Esophagus squamous epithelium (tissue), 4 donors: ENCODE data around the gene BTBD8.

Experiments
- CTCF ChIP-seq, 6 experiments: fragments of 450-650 bp in 4 of 6; fragments of 200-600 bp in 2 of 6; sonication (generic) in 2 of 6; IDR thresholded peaks; one replicate each; pipeline ENCODE4 v1.5.1; 2016 to 2019; ENCODE audit warnings: antibody characterized with exemption in 6 of 6, mild to moderate bottlenecking in 4 of 6, moderate library complexity in 4 of 6
- POLR2A ChIP-seq, 4 donors: fragments of 450-650 bp; IDR thresholded peaks; one replicate each; pipeline ENCODE4 v1.6.1; 2017; ENCODE audit warnings: antibody characterized with exemption in 4 of 4, mild to moderate bottlenecking in 4 of 4, moderate library complexity in 3 of 4

- no peak for TF ChIP-seq POLR2A (IDR thresholded peaks at IDR 0.05)
- TF ChIP-seq CTCF (IDR thresholded peaks at IDR 0.05) = no peak
Observed at GRCh38 chr1:92030656-92031107, 49.5 kb upstream of the BTBD8 start.
